Adrenal gland (tissue), 12 donors: Measurements from ENCODE around the gene GJB4. TPM values are rescaled to one million over a fixed set of nuclear protein-coding genes. Genes with fewer than 3 reads are reported as not detected.
A peak's percentile ranks its signal among the peaks of the same experiment; 100 is the strongest.

Experiments
- DNase-seq, 7 donors: peaks; one replicate each; pipeline ENCODE4 v3.0.0-alpha.2; 2019 to 2020
- H3K27ac ChIP-seq, 5 donors: fragments of 200-600 bp; sonication (generic) in 4 of 5; 1 replicate in 3 of 5; 2 replicates in 2 of 5; pipeline versions ENCODE4 v1.5.1 to v1.8.0; 2016 to 2020; ENCODE audit warnings: mild to moderate bottlenecking in 1 of 5
- H3K27me3 ChIP-seq: fragments of 200-600 bp; 2 replicates; pipeline ENCODE4 v1.8.0; 2021
- H3K36me3 ChIP-seq, 2 donors: fragments of 200-600 bp; replicated peaks in 1 of 2; 1 replicate in 1 of 2; 2 replicates in 1 of 2; pipeline versions ENCODE4 v1.5.1 to v1.8.0; 2018 to 2022
- H3K4me1 ChIP-seq, 2 donors: fragments of 200-600 bp; replicated peaks in 1 of 2; 1 replicate in 1 of 2; 2 replicates in 1 of 2; pipeline versions ENCODE4 v1.5.1 to v1.8.0; 2018 to 2021
- H3K4me3 ChIP-seq, 4 donors: fragments of 200-600 bp; sonication (generic) in 3 of 4; one replicate each; pipeline ENCODE4 v1.5.1; 2016 to 2018
- H3K9me3 ChIP-seq, 3 donors: fragments of 200-600 bp; sonication (generic) in 1 of 3; replicated peaks in 1 of 3; 1 replicate in 2 of 3; 2 replicates in 1 of 3; pipeline versions ENCODE4 v1.5.1 to v1.8.0; 2016 to 2021
- CTCF ChIP-seq, 6 experiments: fragments of 450-650 bp in 4 of 6; fragments of 200-600 bp in 2 of 6; sonication (generic) in 1 of 6; IDR thresholded peaks; 1 replicate in 5 of 6; 2 replicates in 1 of 6; pipeline versions ENCODE4 v1.5.1 to v1.8.0; 2016 to 2021; ENCODE audit warnings: antibody characterized with exemption in 6 of 6, mild to moderate bottlenecking in 2 of 6, moderate library complexity in 1 of 6
- POLR2A ChIP-seq, 2 donors: fragments of 450-650 bp; IDR thresholded peaks; one replicate each; pipeline ENCODE4 v1.6.1; 2017; ENCODE audit warnings: antibody characterized with exemption in 2 of 2, mild to moderate bottlenecking in 2 of 2, moderate library complexity in 1 of 2
- WGBS, 4 donors: extraction: QIAGEN DNeasy Blood & Tissue Kit in 2 of 4; methylation state at CpG; one replicate each; pipeline versions ENCODE4 v1.1.5 to v1.1.7; 2013 to 2017; 5-methylcytosine and 5-hydroxymethylcytosine counted together
- intact Hi-C, 2 donors: fragments of 100-400 bp; cut with DNase I; formaldehyde crosslinking; loops; one replicate each; pipeline versions ENCODE4 v1.14.1 to v1.15.0; 2022 to 2023
- polyA plus RNA-seq, 3 donors: library from polyadenylated mRNA; stranded (reverse); fragments of 200-250 nt in 2 of 3; fragments of 350-450 nt in 1 of 3; fragmentation: Illumina TruSeq in 1 of 3; extraction: RNeasy Lipid Tissue Mini Kit (QIAGEN cat#74804) in 1 of 3; gene quantifications; one replicate each; pipeline ENCODE4 v1.2.3, GENCODE V29; 2013 to 2014
- total RNA-seq, 9 donors: library from RNA; depleted of rRNA in 4 of 9; stranded (reverse); fragments of >200 nt in 4 of 9; fragments of 120-200 nt in 1 of 9; fragmentation: NEBNext Ultra II Directional in 1 of 9; extraction: Animal tissue kit (Norgen Biotek cat#: 25700) in 1 of 9; gene quantifications; one replicate each; pipeline versions ENCODE4 v1.1.0 to v1.2.4, GENCODE V29; 2013 to 2023
- donor health status: healthy with polysubstance abuse.
- donor health status: Bipolar disorder and iron deficiency.
- donor health status: DM: yes; HTN: yes; CAD: no.
- donor health status: DM: no; HTN: no; CAD: no.
- donor health status: DM: no; HTN: no; CAD: no.
- donor health status: DM: yes; HTN: yes; CAD: no.

GJB4 gene
- total and polyA plus RNA-seq, 12 donors = not detected

- no peak overlapping the region for H3K27ac ChIP-seq
- no peak for DNase-seq
- H3K4me1 ChIP-seq = no peaks in the 10 kb centered on the region
- no peaks in the 10 kb centered on the region for H3K27me3 ChIP-seq
- WGBS, 4 donors = 64 to 75% (median 70%) methylated on average over 5 to 6 of the region's 6 CpGs
- H3K4me3 ChIP-seq = no peak overlapping the region
- TF ChIP-seq CTCF (IDR thresholded peaks at IDR 0.05) = no peak
- no peaks in the 10 kb centered on the region for H3K36me3 ChIP-seq
- intact Hi-C loops = no loop called here
- H3K9me3 ChIP-seq = no peaks in the 10 kb centered on the region
Measured at GRCh38 chr1:34747638-34747941, 11.9 kb upstream of the GJB4 start.

- DNase-seq = no peak
- no peak overlapping the region for H3K27ac ChIP-seq
- no peak overlapping the region for H3K4me3 ChIP-seq
- TF ChIP-seq POLR2A (IDR thresholded peaks at IDR 0.05) (no peak), CTCF (IDR thresholded peaks at IDR 0.05) (no peak)
- 58 to 71% (median 68%) methylated on average over 8 of the region's 8 CpGs for WGBS, 4 donors
- H3K4me1 ChIP-seq = no peaks in the 10 kb centered on the region
- no peaks in the 10 kb centered on the region for H3K9me3 ChIP-seq
- intact Hi-C loops = no loop called here
- H3K36me3 ChIP-seq = no peaks in the 10 kb centered on the region
- H3K27me3 ChIP-seq = no peaks in the 10 kb centered on the region
Measured at GRCh38 chr1:34749992-34750391, 9.5 kb upstream of the GJB4 start.

GRCh38 chr1:34750610-34751009 is 8.9 kb upstream of the GJB4 start:
- intact Hi-C loops = no loop called here
- Histone ChIP-seq H3K27me3 (no peaks in the 10 kb centered on the region), H3K4me3 (no peak overlapping the region), H3K9me3 (no peaks in the 10 kb centered on the region), H3K27ac (no peak overlapping the region), H3K36me3 (no peaks in the 10 kb centered on the region), H3K4me1 (no peaks in the 10 kb centered on the region)
- 70 to 88% (median 83%) methylated on average over 2 to 5 of the region's 5 CpGs for WGBS, 4 donors
- TF ChIP-seq POLR2A (IDR thresholded peaks at IDR 0.05) (no peak), CTCF (IDR thresholded peaks at IDR 0.05) (no peak)
- peak in 5 of 7 donors; percentile 24 to 55 (median 38) for DNase-seq

DNA sequence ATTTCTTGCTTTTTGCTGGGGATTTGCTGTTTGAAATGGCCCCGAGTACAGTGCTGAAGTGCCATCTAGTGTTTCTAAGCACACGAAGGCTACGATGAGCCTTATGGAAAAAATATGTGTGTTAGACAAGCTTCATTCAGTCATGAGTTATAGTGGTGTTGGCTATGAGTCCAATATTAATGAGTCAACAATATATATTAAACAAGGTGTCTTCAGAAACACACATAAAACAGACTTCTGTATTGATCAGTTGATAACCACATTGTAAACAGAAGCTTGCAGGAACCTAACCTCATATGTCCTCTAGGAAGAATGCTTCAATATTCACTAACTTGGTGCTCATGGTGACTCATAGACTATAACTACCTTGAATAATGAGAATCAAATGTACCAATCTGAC is 6.4 kb upstream of the GJB4 start:
- no peak overlapping the region for H3K27ac ChIP-seq
- H3K27me3 ChIP-seq = no peaks in the 10 kb centered on the region
- H3K9me3 ChIP-seq = no peaks in the 10 kb centered on the region
- no peak for DNase-seq
- TF ChIP-seq POLR2A (IDR thresholded peaks at IDR 0.05) (no peak), CTCF (IDR thresholded peaks at IDR 0.05) (no peak)
- H3K4me1 ChIP-seq = no peaks in the 10 kb centered on the region
- intact Hi-C loops = no loop called here
- H3K36me3 ChIP-seq = no peaks in the 10 kb centered on the region
- 82 to 87% (median 84%) methylated on average over 3 of the region's 3 CpGs for WGBS, 4 donors
- H3K4me3 ChIP-seq = no peak overlapping the region
